Measurements from ENCODE around the gene CHCHD6. TPM values are rescaled to one million over a fixed set of nuclear protein-coding genes. Genes with fewer than 3 reads are reported as not detected.
A peak's percentile ranks its signal among the peaks of the same experiment; 100 is the strongest.

CHCHD6 gene
- total and polyA plus RNA-seq, 2 donors from 2014 or later: 10.7 to 35.2 TPM

GRCh38 chr3:126968391-126969390 lies 264.7 kb downstream of the CHCHD6 start:
- no peak overlapping the region for H3K9ac ChIP-seq (ENCODE audit: low read length in 3 of 3)
- no peaks in the 10 kb centered on the region for H3K36me3 ChIP-seq (ENCODE audit: control insufficient read depth in 2 of 3, insufficient read depth in 3 of 3, low read length in 3 of 3)
- TF ChIP-seq CTCF (IDR thresholded peaks at IDR 0.05; ENCODE audit: borderline replicate concordance, extremely low read depth, insufficient read depth): no peak
- no peak overlapping the region for H3K4me3 ChIP-seq (ENCODE audit: low read length in 3 of 3)
- no peaks in the 10 kb centered on the region for H3K9me3 ChIP-seq (ENCODE audit: control insufficient read depth in 2 of 3, insufficient read depth in 1 of 3, low read length in 3 of 3)
- H3K27me3 ChIP-seq (ENCODE audit: control insufficient read depth, insufficient read depth, low read length): no peaks in the 10 kb centered on the region
- peak in 4 of 5 donors; percentile 50 to 60 (median 56) for DNase-seq
- no peak for FAIRE-seq
- H3K4me1 ChIP-seq (ENCODE audit: control insufficient read depth in 2 of 3, insufficient read depth in 2 of 3, low read depth in 1 of 3, low read length in 3 of 3): no peaks in the 10 kb centered on the region
- H3K27ac ChIP-seq (ENCODE audit: low read depth in 2 of 2, low read length in 2 of 2): no peak overlapping the region
- intact Hi-C loops (cut with DNase I): no loop called here

- no peaks in the 10 kb centered on the region for H3K4me1 ChIP-seq (ENCODE audit: control insufficient read depth in 2 of 3, insufficient read depth in 2 of 3, low read depth in 1 of 3, low read length in 3 of 3)
- FAIRE-seq: no peak
- no peaks in the 10 kb centered on the region for H3K36me3 ChIP-seq (ENCODE audit: control insufficient read depth in 2 of 3, insufficient read depth in 3 of 3, low read length in 3 of 3)
- peaks cover 0 to 1% (median 0%) of the 10 kb centered on the region in 3 donors for H3K9me3 ChIP-seq (ENCODE audit: control insufficient read depth in 2 of 3, insufficient read depth in 1 of 3, low read length in 3 of 3)
- intact Hi-C loops (cut with DNase I): no loop called here
- peak in 2 of 5 donors; percentile 23 to 63 for DNase-seq
- H3K27ac ChIP-seq (ENCODE audit: low read depth in 2 of 2, low read length in 2 of 2): no peak overlapping the region
- no peak overlapping the region for H3K9ac ChIP-seq (ENCODE audit: low read length in 3 of 3)
- TF ChIP-seq CTCF (IDR thresholded peaks at IDR 0.05; ENCODE audit: borderline replicate concordance, extremely low read depth, insufficient read depth): no peak
- no peak overlapping the region for H3K4me3 ChIP-seq (ENCODE audit: low read length in 3 of 3)
- H3K27me3 ChIP-seq (ENCODE audit: control insufficient read depth, insufficient read depth, low read length): no peaks in the 10 kb centered on the region
Measured at GRCh38 chr3:126969586-126969985, 265.5 kb downstream of the CHCHD6 start.

GRCh38 chr3:126970101-126970500 lies 266.1 kb downstream of the CHCHD6 start:
- H3K27me3 ChIP-seq (ENCODE audit: control insufficient read depth, insufficient read depth, low read length): no peaks in the 10 kb centered on the region
- no peak for TF ChIP-seq CTCF (IDR thresholded peaks at IDR 0.05; ENCODE audit: borderline replicate concordance, extremely low read depth, insufficient read depth)
- no peak overlapping the region for H3K9ac ChIP-seq (ENCODE audit: low read length in 3 of 3)
- H3K4me3 ChIP-seq (ENCODE audit: low read length in 3 of 3): no peak overlapping the region
- H3K9me3 ChIP-seq (ENCODE audit: control insufficient read depth in 2 of 3, insufficient read depth in 1 of 3, low read length in 3 of 3): peaks cover 0 to 7% (median 4%) of the 10 kb centered on the region in 3 donors
- no peak overlapping the region for H3K27ac ChIP-seq (ENCODE audit: low read depth in 2 of 2, low read length in 2 of 2)
- no peaks in the 10 kb centered on the region for H3K36me3 ChIP-seq (ENCODE audit: control insufficient read depth in 2 of 3, insufficient read depth in 3 of 3, low read length in 3 of 3)
- intact Hi-C loops (cut with DNase I): no loop called here
- DNase-seq (peak in 1 of 5 donors; percentile 38), FAIRE-seq (no peak)
- no peaks in the 10 kb centered on the region for H3K4me1 ChIP-seq (ENCODE audit: control insufficient read depth in 2 of 3, insufficient read depth in 2 of 3, low read depth in 1 of 3, low read length in 3 of 3)

Measured in kidney (tissue), 14 donors.